Myocyte (in vitro differentiated cells): ENCODE results near the gene EIF3C. TPM values are rescaled to one million over a fixed set of nuclear protein-coding genes. Genes with fewer than 3 reads are reported as not detected.
"Not testable (repeated sequence)": the region's sequence is repeated elsewhere in the genome, so short reads cannot be mapped to it uniquely, and the experiment has no call there.

Source experiments
- DNase-seq: peaks from one replicate; pipeline ENCODE4 v3.0.0-alpha.2; 2012; ENCODE audit warnings: low read depth
- polyA plus RNA-seq: library from polyadenylated mRNA; unstranded; fragments of >200 nt; gene quantifications from one replicate; pipeline ENCODE4 v1.2.1, GENCODE V29; 2012; ENCODE audit warnings: missing spikeins
- total RNA-seq: library from RNA; depleted of rRNA; stranded (reverse); fragments of >200 nt; gene quantifications from 2 replicates; pipeline ENCODE4 v1.2.3, GENCODE V29; 2014

Gene EIF3C, protein sequence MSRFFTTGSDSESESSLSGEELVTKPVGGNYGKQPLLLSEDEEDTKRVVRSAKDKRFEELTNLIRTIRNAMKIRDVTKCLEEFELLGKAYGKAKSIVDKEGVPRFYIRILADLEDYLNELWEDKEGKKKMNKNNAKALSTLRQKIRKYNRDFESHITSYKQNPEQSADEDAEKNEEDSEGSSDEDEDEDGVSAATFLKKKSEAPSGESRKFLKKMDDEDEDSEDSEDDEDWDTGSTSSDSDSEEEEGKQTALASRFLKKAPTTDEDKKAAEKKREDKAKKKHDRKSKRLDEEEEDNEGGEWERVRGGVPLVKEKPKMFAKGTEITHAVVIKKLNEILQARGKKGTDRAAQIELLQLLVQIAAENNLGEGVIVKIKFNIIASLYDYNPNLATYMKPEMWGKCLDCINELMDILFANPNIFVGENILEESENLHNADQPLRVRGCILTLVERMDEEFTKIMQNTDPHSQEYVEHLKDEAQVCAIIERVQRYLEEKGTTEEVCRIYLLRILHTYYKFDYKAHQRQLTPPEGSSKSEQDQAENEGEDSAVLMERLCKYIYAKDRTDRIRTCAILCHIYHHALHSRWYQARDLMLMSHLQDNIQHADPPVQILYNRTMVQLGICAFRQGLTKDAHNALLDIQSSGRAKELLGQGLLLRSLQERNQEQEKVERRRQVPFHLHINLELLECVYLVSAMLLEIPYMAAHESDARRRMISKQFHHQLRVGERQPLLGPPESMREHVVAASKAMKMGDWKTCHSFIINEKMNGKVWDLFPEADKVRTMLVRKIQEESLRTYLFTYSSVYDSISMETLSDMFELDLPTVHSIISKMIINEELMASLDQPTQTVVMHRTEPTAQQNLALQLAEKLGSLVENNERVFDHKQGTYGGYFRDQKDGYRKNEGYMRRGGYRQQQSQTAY
- total RNA-seq, result 96.7 and 103 TPM in 2 replicates
- polyA plus RNA-seq, result 390 TPM

GRCh38 chr16:28711220-28712083, at the start of gene EIF3C:
Gene EIF3C (plus strand): TSS chr16:28711464. CDS start chr16:28711687, 223 bp downstream.
- not testable (repeated sequence) for DNase-seq

- DNase-seq, result not testable (repeated sequence)
These were observed 45.0 kb upstream of the EIF3C start for GRCh38 chr16:28666264-28666663.

DNA sequence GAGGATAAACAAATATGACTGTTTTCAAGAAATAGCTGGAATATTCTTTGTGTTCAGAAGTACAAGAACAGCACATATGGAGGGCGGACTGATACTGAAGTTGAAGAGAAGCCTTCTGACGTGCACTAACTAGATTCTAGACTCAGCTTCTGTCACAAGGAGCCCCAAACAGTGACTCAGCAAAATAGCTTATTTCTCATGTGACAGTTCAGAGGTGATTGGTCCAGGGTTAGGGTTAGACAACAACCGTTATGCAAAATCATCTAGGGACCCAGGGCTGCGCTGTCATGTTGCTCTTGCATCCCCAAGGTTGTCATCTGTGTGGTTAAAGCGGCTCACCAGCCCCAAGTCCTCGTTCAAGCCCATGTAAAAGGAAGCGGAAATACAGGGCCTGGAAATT, 43.8 kb upstream of the EIF3C start:
- not testable (repeated sequence) for DNase-seq

GRCh38 chr16:28668199-28668598, 43.1 kb upstream of the EIF3C start:
- not testable (repeated sequence) for DNase-seq

DNA sequence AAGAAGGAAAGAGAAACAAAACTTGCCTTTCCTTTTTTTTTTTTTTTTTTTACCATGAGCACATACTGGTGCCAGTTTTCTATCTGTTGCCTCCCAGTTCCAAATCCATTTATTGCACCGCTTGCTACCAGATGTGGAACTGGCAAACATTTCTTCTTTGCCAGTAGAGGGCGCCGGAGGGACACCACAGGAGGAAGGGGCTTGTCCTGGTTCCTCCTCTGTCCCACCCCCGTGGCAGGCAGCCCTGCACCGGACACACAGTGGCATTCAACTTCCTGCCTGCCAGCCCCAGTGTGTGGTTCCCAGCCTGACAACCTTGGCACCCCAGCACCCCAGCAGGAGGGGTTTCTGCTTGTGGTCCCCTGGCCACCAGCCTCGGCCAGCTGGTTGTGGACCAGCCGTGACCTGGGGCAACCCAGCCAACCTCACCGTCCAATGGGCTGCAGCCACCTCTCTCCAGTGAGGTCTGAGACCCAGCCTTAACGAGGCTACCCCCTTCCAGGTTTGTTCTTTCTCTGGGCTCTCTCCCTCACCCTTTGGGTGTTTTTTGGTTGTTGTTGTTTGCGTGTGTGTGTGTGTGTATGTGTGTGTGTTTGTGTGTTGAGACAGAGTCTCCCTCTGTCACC, 22.8 kb upstream of the EIF3C start:
- DNase-seq, result not testable (repeated sequence)

DNA sequence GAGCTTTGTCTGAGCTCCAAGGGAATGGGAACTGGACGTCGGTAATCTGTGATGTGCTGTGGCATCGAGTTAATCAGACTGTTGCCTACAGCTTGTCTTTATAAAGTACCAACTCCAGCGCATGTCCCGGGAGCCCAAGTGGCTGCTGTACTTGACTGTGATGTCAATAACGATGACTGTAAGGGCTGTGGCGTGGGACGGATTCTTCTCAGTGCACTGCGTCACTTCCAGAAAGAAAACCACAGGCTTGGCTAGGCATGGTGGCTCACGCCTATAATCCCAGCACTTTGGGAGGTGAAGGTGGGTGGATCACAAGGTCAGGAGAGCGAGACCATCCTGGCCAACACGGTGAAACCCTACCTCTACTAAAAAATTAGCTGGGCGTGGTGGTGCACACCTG, 21.8 kb upstream of the EIF3C start:
- DNase-seq, result not testable (repeated sequence)

GRCh38 chr16:28691722-28692121, 19.5 kb upstream of the EIF3C start:
- DNase-seq, result not testable (repeated sequence)

- DNase-seq, result not testable (repeated sequence)
These were observed 17.9 kb upstream of the EIF3C start for GRCh38 chr16:28693257-28693950.

GRCh38 chr16:28699792-28700191, 11.5 kb upstream of the EIF3C start:
- DNase-seq, result not testable (repeated sequence)

DNA sequence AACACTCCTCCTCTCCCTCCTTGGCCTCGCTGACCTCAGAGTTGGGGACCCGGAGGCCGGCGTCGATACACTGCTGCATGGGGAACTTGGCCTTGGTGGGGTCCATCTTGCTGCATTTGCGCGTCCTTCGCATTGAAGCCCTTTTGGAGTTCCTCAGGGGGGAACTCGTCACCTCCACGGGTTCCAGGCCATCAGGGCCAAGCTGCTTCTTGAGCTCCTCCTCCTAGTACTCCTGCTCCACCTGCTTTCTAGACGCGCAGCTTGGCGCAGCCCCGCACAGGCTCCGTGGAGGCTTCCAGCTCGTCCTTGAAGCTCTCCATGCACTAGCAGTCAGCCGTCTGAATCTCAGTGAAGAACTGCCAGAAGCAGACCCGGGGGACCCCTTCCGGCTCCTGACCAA, 10.9 kb upstream of the EIF3C start:
- DNase-seq, result not testable (repeated sequence)

GRCh38 chr16:28701384-28701783, 9.9 kb upstream of the EIF3C start:
- not testable (repeated sequence) for DNase-seq

DNA sequence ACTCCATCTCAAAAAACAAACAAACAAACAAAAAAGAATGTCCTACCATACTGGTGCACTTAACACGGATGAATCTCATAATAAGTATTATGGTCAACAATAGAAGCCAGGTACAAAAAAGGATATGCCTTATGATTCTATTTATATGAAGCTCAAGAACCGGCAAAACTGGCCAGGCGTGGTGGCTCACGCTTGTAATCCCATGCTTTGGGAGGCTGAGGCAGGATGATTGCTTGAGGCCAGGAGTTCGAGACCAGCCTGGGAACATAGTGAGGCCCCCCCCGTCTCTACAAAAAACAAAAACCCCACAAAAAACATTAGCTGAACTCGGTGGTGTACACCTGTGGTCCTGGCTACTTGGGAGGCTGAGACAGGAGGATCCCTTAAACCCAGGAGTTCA, 7.0 kb upstream of the EIF3C start:
- DNase-seq, result not testable (repeated sequence)

- not testable (repeated sequence) for DNase-seq
These were observed 11.8 kb downstream of the EIF3C start for GRCh38 chr16:28722852-28723650.

DNA sequence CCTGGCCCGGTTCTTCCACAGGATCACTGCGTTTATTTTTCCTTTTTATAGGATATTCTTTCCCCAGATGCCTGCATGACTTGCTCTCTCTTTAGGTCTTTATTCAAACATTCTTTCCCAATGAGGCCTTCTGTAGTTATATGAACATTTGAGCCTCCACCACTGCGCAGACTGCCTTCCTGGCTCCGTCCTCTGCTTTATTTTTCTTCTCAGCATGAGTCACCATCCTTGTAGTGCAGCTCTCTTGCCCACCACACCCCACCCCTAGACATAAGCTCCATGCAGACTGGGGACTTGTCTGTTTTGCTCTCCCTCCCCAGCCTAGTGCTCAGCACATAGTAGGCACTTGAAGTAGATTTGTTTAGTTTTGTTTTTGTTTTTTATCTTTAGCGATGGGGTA, 20.0 kb downstream of the EIF3C start:
- not testable (repeated sequence) for DNase-seq

DNA sequence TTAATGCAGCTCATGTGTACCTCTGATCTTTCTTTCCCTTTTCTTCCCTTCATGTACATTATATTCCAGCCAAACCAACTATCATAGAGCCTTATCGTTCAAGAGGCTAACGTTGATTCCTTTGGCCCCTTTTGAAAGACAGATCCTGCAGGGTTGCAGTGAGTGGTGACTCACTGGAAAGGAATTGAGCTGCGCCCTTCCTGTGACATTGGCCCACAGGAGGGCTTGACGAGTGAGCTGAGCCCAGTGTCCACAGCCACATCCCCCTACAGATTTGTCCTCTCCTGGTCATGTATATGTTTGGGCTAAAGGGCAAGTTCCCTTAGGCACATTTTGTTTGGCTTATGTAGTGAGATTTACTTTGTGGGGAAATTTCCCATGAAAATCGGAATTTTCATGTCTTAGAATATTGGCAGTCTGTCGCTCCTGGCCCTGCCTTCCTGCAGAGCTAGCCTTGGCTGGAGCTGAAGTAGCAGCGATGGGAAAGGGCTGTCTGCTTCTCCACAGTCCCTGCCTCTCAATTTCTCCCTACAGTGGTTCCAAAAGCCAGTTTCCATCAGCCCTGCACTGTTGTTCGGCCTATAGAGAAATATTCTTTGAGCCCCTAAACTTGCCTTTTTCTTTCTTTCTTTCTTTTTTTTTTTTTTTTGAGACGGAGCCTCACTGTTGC, 21.3 kb downstream of the EIF3C start:
- not testable (repeated sequence) for DNase-seq

GRCh38 chr16:28739787-28740186, 28.5 kb downstream of the EIF3C start:
- DNase-seq, result not testable (repeated sequence)

DNA sequence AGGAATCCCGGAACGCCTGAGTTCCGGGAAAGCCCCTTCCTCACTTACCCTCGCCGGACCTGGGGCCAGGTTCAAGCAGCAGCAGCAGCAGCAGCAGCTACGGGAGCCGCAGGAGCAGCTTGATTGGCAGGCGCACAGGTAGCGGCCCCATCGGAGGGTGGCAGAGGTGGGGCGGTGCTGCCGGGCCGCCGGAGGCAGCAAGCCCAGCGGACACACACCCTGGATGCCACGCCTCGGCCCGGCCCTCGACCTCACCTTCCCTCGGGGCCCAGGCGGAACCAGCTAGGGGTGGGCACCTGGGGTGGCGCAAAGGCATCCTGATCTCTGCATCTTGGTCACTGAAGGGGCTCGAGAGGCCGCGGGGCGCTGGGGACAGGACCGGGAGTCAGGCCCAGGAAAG, 29.4 kb downstream of the EIF3C start:
- not testable (repeated sequence) for DNase-seq

GRCh38 chr16:28741295-28741694, 30.0 kb downstream of the EIF3C start:
- not testable (repeated sequence) for DNase-seq
